Measurements from ENCODE around the gene EZR.

EZR gene

GRCh38 chr6:158819213-158819976 lies at the start of gene EZR:
Gene EZR (minus strand): TSS chr6:158819368. CDS start chr6:158818093, 1,275 bp downstream.
- no peak for DNase-seq (ENCODE audit: low read depth in 2 of 2)

GRCh38 chr6:158868122-158868480 lies 48.9 kb upstream of the EZR start:
- DNase-seq (ENCODE audit: low read depth in 2 of 2): no peak

GRCh38 chr6:158867381-158868121 lies 48.4 kb upstream of the EZR start:
- DNase-seq (ENCODE audit: low read depth in 2 of 2): no peak

- DNase-seq (ENCODE audit: low read depth in 2 of 2): no peak
Measured at GRCh38 chr6:158865769-158866168, 46.6 kb upstream of the EZR start.

- DNase-seq (ENCODE audit: low read depth in 2 of 2): no peak
Measured at GRCh38 chr6:158863646-158864045, 44.5 kb upstream of the EZR start.

GRCh38 chr6:158861686-158862381 lies 42.7 kb upstream of the EZR start:
- DNase-seq (ENCODE audit: low read depth in 2 of 2): no peak

- DNase-seq (ENCODE audit: low read depth in 2 of 2): no peak
Measured at GRCh38 chr6:158860279-158860865, 41.2 kb upstream of the EZR start.

- DNase-seq (ENCODE audit: low read depth in 2 of 2): no peak
Measured at GRCh38 chr6:158856261-158856660, 37.1 kb upstream of the EZR start.

- DNase-seq (ENCODE audit: low read depth in 2 of 2): no peak
Measured at GRCh38 chr6:158854214-158855101, 35.3 kb upstream of the EZR start.

GRCh38 chr6:158853880-158854213 lies 34.7 kb upstream of the EZR start:
- DNase-seq (ENCODE audit: low read depth in 2 of 2): no peak

GRCh38 chr6:158853072-158853879 lies 34.1 kb upstream of the EZR start:
- peak; percentile 50 to 52 for DNase-seq (ENCODE audit: low read depth in 2 of 2)

GRCh38 chr6:158852312-158853071 lies 33.3 kb upstream of the EZR start:
- no peak for DNase-seq (ENCODE audit: low read depth in 2 of 2)

GRCh38 chr6:158850807-158851115 lies 31.6 kb upstream of the EZR start:
- no peak for DNase-seq (ENCODE audit: low read depth in 2 of 2)

- DNase-seq (ENCODE audit: low read depth in 2 of 2): peak; percentile 82 to 83
Measured at GRCh38 chr6:158849899-158850806, 31.0 kb upstream of the EZR start.

GRCh38 chr6:158848490-158848895 lies 29.3 kb upstream of the EZR start:
- no peak for DNase-seq (ENCODE audit: low read depth in 2 of 2)

- DNase-seq (ENCODE audit: low read depth in 2 of 2): no peak
Measured at GRCh38 chr6:158847786-158848185, 28.6 kb upstream of the EZR start.

GRCh38 chr6:158847012-158847529 lies 27.9 kb upstream of the EZR start:
- no peak for DNase-seq (ENCODE audit: low read depth in 2 of 2)

Measured in fibroblast of skin of left biceps (primary cell).